ENCODE data around the gene UBE3A. TPM values are rescaled to one million over a fixed set of nuclear protein-coding genes. Genes with fewer than 3 reads are reported as not detected.

The UBE3A gene
- total RNA-seq, 3 donors from 2014 or later, result 142 to 153 (median 150) TPM

GRCh38 chr15:25287823-25288222 lies 151.0 kb downstream of the UBE3A start:
- Mint-ChIP-seq H3K4me1 (ENCODE audit: low read depth) (no peaks in the 10 kb centered on the region), H3K4me3 (no peak overlapping the region), H3K9me3 (peaks cover 43% of the 10 kb centered on the region), H3K27me3 (ENCODE audit: low read depth) (no peaks in the 10 kb centered on the region), H3K36me3 (ENCODE audit: insufficient read depth) (no peaks in the 10 kb centered on the region)
- DNase-seq, result no peak
- no peak for ATAC-seq

Measured in activated T-cell treated with anti-CD3 and anti-CD28 coated beads, Interleukin-2, amount 50 U/mL, for 4 hours (primary cell).